COLO668 (cell line): ENCODE data around the gene IKZF3.
"Not testable (repeated sequence)": the region's sequence is repeated elsewhere in the genome, so short reads cannot be mapped to it uniquely, and the experiment has no call there.

ENCODE experiments used
- DNase-seq: peaks from one replicate; lab custom pipeline; 2025; ENCODE audit not compliant: unreplicated experiment; lab: John Stamatoyannopoulos, UW

IKZF3 gene

GRCh38 chr17:39782481-39782880 is 81.6 kb downstream of the IKZF3 start:
- no peak for DNase-seq

GRCh38 chr17:39781861-39782213 is 82.3 kb downstream of the IKZF3 start:
- DNase-seq, result no peak

- DNase-seq, result no peak
Measured at GRCh38 chr17:39781031-39781860, 82.9 kb downstream of the IKZF3 start.

- no peak for DNase-seq
Measured at GRCh38 chr17:39777534-39778365, 86.4 kb downstream of the IKZF3 start.

GRCh38 chr17:39776252-39776651 is 87.9 kb downstream of the IKZF3 start:
- no peak for DNase-seq

GRCh38 chr17:39775031-39775430 is 89.1 kb downstream of the IKZF3 start:
- no peak for DNase-seq

GRCh38 chr17:39774047-39774446 is 90.1 kb downstream of the IKZF3 start:
- no peak for DNase-seq

- DNase-seq, result no peak
Measured at GRCh38 chr17:39772987-39773934, 90.9 kb downstream of the IKZF3 start.

GRCh38 chr17:39772415-39772814 is 91.7 kb downstream of the IKZF3 start:
- no peak for DNase-seq

- peak; percentile 65 for DNase-seq
Measured at GRCh38 chr17:39769974-39770587, 94.0 kb downstream of the IKZF3 start.

- DNase-seq, result no peak
Measured at GRCh38 chr17:39767147-39767546, 97.0 kb downstream of the IKZF3 start.

GRCh38 chr17:39765766-39766165 is 98.3 kb downstream of the IKZF3 start:
- DNase-seq, result no peak

GRCh38 chr17:39765175-39765574 is 98.9 kb downstream of the IKZF3 start:
- no peak for DNase-seq

GRCh38 chr17:39764171-39764570 is 99.9 kb downstream of the IKZF3 start:
- not testable (repeated sequence) for DNase-seq

GRCh38 chr17:39763051-39763820 is 100.9 kb downstream of the IKZF3 start:
- no peak for DNase-seq

- no peak for DNase-seq
Measured at GRCh38 chr17:39761861-39762496, 102.1 kb downstream of the IKZF3 start.

GRCh38 chr17:39759204-39759603 is 104.9 kb downstream of the IKZF3 start:
- DNase-seq, result no peak

GRCh38 chr17:39757931-39758873 is 105.9 kb downstream of the IKZF3 start:
- no peak for DNase-seq
